Measurements from ENCODE around the gene ELOB.

DNA sequence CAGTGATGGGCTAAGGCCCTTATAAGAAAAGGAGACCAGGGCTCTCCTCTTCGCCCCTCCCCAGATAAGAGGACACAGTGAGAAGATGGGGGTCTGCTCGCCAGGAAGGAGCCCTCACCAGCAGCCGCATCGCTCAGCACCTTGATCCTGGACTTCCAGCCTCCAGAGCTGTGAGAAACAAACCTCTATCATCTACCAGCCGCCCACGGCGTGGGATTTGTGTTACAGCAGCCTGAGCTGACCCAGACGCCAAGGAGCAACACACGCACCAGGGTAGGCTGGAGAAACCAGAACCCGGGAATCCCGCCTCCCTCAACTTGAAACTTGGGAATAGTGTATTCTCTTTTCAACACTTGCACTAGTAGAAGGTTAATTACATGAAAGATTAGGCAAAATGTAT lies 48.8 kb upstream of the ELOB start:
- TF ChIP-seq POLR2A (IDR thresholded peaks at IDR 0.05), result no peak
- TF ChIP-seq, protein P1, sequence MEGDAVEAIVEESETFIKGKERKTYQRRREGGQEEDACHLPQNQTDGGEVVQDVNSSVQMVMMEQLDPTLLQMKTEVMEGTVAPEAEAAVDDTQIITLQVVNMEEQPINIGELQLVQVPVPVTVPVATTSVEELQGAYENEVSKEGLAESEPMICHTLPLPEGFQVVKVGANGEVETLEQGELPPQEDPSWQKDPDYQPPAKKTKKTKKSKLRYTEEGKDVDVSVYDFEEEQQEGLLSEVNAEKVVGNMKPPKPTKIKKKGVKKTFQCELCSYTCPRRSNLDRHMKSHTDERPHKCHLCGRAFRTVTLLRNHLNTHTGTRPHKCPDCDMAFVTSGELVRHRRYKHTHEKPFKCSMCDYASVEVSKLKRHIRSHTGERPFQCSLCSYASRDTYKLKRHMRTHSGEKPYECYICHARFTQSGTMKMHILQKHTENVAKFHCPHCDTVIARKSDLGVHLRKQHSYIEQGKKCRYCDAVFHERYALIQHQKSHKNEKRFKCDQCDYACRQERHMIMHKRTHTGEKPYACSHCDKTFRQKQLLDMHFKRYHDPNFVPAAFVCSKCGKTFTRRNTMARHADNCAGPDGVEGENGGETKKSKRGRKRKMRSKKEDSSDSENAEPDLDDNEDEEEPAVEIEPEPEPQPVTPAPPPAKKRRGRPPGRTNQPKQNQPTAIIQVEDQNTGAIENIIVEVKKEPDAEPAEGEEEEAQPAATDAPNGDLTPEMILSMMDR (IDR thresholded peaks at IDR 0.05), result no peak
